HG03135 (cell line): ENCODE results near the gene ZSCAN20.

Experiments used
- ATAC-seq: cut with Tn5 transposase; IDR thresholded peaks from one replicate; pipeline ENCODE4 v1.9.1; 2021; ENCODE audit warnings: mild to moderate bottlenecking, moderate library complexity; ENCODE audit not compliant: unreplicated experiment

Gene ZSCAN20

DNA sequence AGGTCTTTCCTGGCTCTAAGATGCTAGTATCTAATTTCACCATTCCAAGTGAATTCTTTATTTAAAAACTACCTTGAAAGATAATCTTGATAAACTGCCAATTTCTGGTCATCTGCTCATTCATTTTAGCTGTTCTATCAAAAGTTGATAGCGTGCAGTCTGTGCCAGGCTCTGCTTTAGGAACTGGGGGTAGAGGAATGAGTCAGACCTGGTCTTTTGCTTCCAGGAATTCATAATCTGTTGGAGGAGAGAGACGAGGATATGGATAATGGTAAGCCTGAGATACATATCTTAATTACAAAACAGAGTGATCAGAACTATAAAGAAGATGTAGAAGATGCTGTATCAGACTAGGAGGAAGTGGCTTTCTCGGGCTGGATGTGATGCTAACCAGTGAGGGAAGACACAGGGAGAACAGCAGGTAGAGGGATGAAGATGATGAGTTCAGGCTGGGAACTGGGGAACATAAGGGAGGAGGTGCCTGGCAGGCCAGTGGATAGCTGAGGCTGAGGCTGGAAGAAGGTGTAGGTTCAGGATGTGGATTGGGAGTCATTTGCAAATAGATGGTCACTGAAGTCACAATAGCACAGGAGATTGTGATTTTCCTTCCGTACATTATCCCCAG is 29.3 kb upstream of the ZSCAN20 start:
- no peak for ATAC-seq

- no peak for ATAC-seq
These were observed 28.7 kb upstream of the ZSCAN20 start for GRCh38 chr1:33443705-33444180.

- ATAC-seq: no peak
These were observed 27.3 kb upstream of the ZSCAN20 start for GRCh38 chr1:33445108-33445507.

GRCh38 chr1:33446590-33446989 is 25.9 kb upstream of the ZSCAN20 start:
- no peak for ATAC-seq

GRCh38 chr1:33454646-33455282 is 17.7 kb upstream of the ZSCAN20 start:
- no peak for ATAC-seq

DNA sequence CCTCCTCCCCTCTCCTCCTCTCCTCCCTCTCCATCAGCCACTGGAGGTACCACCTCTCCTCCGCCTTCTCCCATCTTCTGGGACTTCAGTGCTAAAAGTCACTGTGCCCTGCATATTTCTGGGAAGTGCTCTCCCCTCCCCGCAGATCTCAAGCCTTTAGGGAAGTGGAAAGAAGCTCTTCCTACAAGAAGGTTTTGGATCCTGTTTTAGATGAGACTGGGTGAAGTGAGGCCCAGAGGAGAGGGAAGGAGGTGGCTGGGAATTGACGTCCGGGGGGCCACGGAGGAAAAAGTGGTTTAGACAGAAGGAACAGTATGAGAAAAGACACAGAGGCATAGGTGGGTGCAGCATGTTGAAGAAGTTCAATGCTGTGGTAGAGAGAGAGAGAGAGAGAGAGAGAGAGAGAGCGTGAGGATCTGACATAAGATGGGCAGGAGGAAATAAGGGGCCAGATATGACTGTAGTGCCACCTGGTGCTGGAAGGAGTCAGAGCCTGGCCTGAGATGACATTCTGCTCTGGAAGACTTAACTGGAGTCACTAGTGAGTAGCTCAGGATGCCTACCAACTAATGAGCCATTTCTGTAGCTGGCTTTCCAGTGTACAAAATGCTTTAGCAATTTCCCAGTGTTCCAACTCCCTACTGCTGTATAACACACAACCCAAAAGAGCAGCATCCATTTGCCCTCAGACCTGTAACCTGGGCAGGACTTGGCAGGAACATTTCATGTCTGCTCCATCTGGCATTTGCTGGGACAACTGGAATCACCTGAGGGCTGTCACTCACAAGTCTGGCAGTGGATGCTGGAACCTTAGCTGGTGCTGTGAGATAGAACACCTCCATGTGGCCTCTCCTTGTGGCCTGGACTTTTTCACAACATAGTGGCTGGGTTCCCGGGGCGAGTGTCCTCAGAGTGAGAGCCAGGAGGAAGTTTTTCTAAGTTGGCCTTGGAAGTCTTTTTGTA is 16.6 kb upstream of the ZSCAN20 start:
- ATAC-seq: peak; percentile 71

- ATAC-seq: no peak
These were observed 16.0 kb upstream of the ZSCAN20 start for GRCh38 chr1:33456502-33456886.

- no peak for ATAC-seq
These were observed 12.8 kb upstream of the ZSCAN20 start for GRCh38 chr1:33459691-33460090.

GRCh38 chr1:33460144-33460543 is 12.3 kb upstream of the ZSCAN20 start:
- ATAC-seq: no peak

- ATAC-seq: peak; percentile 62
These were observed 11.4 kb upstream of the ZSCAN20 start for GRCh38 chr1:33460947-33461629.

DNA sequence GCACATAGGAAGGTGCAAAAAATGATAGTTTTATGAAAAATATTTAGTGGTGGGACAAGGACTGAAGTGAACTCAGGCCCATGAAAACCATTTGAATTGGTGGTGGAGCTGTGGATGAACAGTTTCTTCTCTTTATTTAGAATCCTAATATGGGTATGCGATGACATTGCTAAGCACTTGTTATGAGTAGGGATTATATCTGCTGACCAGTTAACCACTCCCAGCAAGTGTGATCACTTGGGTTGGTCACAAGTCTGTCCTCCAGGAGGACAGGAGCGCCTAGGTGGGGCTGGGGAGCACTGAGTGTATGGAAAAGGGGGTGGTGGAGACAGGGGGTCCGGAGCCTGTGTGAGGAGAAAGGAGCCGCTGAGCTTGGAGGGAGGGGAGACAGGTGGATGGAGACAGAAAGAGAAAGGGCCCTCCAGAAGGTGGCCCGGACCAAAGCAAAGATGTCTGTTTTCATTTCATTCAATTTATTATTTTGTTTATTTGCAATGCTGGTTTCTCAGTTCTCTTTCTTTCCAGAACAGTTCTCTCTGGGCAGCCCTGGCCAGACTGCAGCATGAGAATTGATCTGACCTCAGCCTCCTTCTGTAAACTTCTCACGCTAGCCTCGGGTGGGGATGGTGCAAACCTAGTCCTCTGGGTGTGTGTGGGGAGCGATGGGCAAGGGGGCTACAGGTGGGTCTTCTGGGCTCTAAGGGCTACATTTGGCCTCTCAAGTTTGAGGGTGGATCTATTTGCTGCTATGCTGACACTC is 9.9 kb upstream of the ZSCAN20 start:
- no peak for ATAC-seq

DNA sequence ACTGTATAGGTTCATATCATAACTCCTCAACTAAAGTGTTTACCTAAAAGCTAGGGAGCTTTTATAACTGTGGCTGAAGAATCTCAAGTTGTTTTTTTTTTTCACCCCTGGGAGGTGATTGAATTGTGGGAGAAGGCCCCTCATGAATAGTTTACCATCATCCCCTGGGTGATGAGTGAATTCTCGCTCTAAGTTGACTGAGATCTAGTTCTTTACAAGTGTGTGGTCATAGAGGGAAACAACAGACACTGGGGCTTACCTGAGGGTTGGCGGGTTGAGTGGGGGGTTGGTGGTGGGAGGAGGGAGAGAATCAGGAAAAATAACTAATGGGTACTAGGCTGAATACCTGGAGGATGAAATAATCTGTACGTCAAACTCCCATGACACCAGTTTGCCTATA is 7.9 kb upstream of the ZSCAN20 start:
- ATAC-seq: no peak

DNA sequence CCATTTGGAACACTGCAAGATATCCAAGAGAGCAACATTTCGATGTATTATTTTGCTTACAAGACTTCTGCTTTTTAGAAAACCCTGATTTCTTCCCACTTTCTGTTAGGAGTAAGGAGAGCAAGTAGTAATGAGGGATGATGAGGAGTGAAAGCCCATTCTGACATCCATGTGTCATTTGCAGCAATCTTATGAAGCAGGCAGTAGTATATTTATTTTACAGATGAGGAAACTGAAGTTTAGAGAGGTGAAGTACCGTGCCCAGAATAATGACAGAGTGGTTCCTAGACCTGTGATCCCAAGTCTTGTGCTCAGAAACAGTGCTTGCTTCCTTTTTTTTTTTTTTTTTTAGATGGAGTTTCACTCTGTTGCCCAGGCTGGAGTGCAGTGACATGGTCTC is 7.1 kb upstream of the ZSCAN20 start:
- ATAC-seq: no peak

GRCh38 chr1:33466159-33466558 is 6.3 kb upstream of the ZSCAN20 start:
- ATAC-seq: no peak

DNA sequence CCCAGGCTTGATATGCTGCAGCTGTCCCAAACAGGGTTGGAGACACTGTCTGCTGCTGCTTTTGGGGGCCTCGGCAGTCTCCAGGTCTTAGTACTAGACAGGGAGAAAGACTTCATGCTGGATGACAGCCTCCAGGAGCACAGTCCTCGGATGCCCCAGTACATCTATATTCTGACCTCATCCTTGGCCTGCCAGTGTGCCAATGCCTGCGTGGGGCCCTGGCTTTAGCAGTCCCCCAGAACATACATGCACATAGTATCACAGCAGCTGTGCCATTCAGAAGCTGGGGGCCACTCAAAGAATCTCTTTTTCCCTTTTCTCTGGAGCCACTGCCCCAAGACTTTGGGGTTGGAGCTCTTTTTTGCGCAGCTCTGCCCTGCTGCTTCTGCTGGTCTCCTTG is 4.4 kb upstream of the ZSCAN20 start:
- no peak for ATAC-seq

DNA sequence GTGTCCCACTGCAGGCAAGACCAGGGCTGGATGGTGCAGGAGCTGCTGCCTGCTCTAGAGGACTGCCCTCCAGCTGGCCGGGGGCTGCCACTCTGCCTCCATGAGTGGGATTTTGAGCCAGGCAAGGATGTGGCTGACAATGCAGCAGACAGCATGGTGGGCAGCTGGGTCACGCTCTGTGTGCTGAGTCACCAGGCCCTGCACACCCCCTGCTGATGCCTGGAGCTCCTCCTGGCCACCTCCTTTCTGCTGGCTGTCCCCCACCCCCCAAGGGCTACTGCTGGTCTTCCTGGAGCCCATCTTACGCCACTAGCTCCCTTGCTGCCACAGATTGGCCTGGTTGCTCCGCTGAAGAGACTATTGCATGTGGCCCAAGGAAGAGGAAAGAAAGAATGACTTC is 3.9 kb upstream of the ZSCAN20 start:
- ATAC-seq: no peak

DNA sequence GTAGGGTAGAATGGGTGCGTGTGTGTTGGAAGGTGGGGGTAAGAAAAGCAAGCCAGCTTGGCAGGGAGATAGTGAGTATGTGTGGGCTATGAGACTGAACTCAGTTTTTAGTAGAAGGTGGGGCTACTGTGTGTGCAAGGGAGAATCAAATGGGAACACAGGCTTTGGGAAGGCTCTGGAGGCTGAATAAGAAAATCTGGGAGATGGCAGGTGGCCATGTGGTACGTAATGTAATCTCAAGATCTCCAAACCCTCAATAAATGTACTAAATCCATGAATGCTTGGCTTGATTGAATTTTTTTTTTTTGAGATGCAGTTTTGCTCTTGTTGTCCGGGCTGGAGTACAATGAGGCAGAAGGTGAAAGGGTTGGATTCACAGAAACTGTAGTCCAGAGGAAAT is 3.5 kb upstream of the ZSCAN20 start:
- no peak for ATAC-seq

DNA sequence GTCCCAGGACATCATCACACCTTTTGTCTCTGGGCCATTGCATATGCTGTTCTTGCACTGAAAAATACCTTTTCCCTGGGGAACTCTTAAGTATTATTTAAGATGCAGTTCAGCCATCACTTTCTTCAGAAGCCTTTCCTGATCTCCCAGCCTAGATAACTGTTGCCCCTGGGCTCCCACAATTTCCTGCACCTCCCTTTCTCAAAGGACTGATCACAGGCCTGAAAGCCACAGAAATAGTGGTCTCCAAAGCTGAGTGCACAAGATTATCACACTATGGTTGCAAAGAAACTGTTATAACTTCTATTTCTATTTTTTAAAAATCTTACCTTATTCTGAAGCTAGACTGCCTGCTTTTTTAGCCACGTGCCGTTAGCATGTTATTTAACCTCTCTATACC is 2.8 kb upstream of the ZSCAN20 start:
- no peak for ATAC-seq

DNA sequence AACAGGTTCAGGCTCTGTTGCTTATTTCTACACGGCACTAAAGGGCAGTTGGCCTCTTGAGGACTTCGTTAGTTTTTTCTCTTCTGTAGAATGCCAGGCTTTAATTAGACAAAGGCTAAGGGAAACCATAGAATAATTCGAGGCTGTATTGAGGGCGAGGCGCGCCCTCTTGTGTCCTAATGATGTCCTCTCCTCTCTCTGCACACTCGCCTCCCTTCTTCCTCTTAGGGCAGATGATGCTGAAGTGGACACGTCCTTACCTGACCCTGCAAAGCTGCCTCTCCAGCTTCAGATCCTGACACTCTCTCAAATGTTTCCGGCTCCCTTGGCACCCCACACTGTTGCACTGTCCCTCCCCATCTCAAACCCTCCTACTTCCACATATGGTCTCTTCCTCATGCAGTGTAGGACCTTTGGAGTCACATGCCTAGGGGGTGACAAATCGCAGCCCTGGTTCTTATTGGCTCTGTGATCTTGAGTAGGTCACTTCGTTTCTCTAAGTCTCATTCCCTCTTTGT is 1.9 kb upstream of the ZSCAN20 start:
- peak; percentile 46 for ATAC-seq

- ATAC-seq: no peak
These were observed 1.0 kb upstream of the ZSCAN20 start for GRCh38 chr1:33471416-33471815.
